ENCODE measurements around the gene LIPC.

DNA sequence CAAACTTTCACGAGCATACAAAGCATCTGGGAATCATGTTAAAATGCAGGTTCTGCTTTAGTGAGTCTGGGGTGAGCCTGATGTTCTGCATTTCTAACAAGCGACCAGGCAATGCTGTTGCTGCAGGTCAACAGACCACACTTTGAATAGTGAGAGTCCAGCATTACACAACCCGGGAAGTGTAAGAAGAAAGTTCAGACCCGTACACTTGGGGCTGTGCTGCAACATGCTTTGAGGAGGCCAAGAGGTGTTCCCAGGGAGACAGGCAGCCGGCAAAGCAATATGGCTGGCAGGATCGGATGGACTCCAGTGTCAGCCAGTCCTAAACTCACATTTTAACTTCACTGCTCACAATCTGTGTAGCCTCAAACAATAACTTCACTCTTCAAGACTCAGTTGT is 134.2 kb downstream of the LIPC start:
- TF ChIP-seq, protein P1, sequence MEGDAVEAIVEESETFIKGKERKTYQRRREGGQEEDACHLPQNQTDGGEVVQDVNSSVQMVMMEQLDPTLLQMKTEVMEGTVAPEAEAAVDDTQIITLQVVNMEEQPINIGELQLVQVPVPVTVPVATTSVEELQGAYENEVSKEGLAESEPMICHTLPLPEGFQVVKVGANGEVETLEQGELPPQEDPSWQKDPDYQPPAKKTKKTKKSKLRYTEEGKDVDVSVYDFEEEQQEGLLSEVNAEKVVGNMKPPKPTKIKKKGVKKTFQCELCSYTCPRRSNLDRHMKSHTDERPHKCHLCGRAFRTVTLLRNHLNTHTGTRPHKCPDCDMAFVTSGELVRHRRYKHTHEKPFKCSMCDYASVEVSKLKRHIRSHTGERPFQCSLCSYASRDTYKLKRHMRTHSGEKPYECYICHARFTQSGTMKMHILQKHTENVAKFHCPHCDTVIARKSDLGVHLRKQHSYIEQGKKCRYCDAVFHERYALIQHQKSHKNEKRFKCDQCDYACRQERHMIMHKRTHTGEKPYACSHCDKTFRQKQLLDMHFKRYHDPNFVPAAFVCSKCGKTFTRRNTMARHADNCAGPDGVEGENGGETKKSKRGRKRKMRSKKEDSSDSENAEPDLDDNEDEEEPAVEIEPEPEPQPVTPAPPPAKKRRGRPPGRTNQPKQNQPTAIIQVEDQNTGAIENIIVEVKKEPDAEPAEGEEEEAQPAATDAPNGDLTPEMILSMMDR (IDR thresholded peaks at IDR 0.05) = no peak
- TF ChIP-seq POLR2A (IDR thresholded peaks at IDR 0.05) = no peak
